C1 segment of cervical spinal cord (tissue), 14 donors: ENCODE measurements around the gene DNAJC11.

ENCODE experiments used
- DNase-seq, 14 donors: peaks; one replicate each; lab custom pipeline; 2025; lab: John Stamatoyannopoulos, UW

The DNAJC11 gene

GRCh38 chr1:6625584-6626149 is 75.9 kb downstream of the DNAJC11 start:
- peak in 2 of 14 donors; percentile 42 to 49 for DNase-seq

DNA sequence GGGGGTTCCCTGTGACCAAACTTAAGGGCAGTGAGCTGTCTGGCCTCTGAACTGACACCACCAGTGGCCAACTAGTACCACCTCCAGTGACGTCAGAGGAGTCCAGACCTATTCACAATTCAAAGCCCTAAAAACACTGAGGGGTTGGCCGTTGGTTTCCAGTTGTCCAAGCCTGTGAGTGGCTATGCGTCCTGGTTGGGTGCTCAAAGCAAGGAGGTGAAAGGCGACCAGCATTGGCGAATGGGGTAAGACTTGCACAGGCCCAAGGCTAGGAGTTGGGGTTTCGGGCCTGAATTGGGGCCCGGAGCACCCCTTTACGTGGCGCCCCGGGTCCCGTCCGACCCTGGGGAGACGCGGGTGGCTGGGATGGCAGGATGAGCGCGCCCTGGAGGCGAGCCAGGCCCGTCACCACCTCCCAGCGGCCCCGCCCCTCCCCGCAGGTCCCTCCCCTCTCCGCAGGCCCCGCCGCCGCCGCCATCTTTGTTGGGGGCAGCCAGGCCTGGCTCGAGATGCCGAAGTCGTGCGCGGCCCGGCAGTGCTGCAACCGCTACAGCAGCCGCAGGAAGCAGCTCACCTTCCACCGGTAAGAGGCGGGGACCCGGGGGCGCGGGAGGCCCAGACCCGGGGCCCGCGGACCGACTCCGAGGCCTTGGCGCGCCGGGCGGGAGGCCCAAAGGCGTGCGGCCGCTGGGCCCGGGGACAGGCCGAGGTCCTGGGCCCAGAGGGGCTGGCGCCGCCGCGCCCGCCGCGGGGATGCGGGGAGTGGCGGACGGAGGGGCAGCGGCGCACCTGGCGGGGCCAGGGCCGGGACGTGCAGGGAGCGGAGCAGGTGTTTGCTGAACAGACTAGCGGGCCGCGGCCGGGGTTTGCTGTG is 76.7 kb downstream of the DNAJC11 start, which contains the start of gene THAP3:
Gene THAP3, plus strand, starts transcription at position 159 of the 874 bp plus-strand sequence. Its CDS starts 351 bp downstream, at position 510.
- DNase-seq = peak in 13 of 14 donors; percentile 35 to 87 (median 77)

DNA sequence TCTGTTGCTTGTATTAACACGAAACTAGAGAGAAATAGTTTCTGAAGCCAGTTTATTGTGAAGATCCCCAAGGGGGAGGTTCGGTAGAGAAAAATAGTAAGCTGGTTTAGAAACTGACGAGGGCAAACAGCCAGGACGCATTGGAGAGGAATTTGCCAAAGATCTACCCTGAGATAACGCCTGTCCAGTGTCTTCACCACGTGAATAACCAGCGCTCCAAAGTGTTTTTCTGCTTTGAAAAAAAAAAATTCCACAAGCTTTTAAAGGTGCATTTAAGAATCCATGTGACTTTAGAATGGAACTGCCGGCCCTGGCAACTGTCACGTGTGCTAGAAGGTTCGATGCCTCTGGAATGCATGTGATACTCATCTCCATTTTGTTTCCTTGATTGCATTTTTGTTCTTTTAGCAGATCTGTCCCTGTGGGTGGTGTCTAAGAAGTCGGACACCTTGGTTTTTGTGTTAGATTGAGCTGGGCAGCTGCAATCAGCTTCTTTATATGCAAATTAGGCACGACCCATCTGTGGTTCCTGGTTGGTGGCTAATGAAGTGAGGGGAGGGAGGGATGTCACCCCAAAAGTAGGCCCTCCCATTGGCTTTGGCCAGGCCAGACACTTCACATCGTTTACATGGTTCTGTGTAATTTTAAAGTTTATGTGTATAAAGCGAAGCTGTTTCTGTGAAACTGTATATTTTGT is 78.2 kb downstream of the DNAJC11 start:
- no peak for DNase-seq

GRCh38 chr1:6622396-6623152 is 79.0 kb downstream of the DNAJC11 start:
- no peak for DNase-seq

- no peak for DNase-seq
Observed at GRCh38 chr1:6621429-6622391, 79.9 kb downstream of the DNAJC11 start.

DNA sequence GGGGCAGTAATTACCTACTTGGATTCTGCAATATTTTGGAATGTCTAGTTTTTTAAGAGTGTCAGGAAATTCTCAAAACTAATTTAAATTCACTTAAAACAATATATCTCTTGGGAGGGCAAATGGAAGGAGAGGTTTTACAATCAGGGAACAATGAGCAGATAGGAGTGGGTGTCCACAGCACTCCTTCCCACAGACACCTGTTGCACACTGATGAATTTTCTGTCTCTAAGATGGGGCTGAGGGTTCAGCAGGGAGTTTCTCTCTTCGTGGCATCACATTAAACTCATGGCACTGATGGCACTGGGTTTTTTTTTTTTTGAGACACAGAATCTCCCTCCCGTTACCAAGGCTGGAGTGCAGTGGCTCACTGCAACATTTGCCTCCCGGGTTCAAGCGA is 82.6 kb downstream of the DNAJC11 start:
- no peak for DNase-seq

DNA sequence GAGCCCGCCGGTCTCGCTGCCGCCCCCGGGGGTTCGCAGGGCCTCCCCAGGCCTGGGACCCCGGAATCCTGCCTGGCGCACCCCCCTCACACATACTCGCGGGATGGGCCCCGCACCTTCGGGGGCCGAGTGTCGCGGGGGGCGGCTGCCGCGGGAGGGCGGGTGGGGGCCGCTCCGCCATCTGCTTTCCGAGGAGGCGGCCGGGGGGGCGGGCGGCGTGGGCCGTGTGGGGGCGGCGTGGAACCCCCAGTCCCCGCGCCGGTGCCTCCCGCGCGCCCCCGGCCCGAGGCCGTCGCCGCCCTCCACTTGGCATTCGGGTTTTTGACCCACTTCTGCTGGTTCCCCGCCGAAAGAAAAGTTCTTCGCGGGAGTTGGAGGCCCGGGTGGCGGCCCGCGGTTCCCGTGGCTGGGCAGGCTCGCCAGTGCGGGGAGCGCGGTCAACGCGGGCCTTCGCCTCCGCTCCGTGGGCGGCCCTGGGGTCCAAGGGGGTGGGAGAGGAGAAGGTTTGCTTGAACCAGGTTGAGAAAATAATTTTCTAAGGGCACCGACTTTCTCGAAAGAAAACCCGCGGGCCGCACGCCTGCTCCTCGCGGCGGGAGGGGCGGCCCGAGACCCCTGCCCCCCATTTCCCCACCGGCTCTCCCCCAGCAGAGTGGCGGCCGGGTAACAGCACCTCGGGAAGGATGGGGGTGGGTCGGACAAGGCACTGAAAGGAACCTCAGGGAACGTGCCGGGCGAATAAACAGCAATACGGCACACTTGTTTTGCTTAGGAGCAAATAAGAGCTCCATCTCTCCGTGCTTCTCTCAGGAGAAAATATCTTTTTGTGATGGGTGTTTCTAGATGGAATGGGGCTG is 86.5 kb downstream of the DNAJC11 start:
- DNase-seq = peak in 2 of 14 donors; percentile 48 to 50

DNA sequence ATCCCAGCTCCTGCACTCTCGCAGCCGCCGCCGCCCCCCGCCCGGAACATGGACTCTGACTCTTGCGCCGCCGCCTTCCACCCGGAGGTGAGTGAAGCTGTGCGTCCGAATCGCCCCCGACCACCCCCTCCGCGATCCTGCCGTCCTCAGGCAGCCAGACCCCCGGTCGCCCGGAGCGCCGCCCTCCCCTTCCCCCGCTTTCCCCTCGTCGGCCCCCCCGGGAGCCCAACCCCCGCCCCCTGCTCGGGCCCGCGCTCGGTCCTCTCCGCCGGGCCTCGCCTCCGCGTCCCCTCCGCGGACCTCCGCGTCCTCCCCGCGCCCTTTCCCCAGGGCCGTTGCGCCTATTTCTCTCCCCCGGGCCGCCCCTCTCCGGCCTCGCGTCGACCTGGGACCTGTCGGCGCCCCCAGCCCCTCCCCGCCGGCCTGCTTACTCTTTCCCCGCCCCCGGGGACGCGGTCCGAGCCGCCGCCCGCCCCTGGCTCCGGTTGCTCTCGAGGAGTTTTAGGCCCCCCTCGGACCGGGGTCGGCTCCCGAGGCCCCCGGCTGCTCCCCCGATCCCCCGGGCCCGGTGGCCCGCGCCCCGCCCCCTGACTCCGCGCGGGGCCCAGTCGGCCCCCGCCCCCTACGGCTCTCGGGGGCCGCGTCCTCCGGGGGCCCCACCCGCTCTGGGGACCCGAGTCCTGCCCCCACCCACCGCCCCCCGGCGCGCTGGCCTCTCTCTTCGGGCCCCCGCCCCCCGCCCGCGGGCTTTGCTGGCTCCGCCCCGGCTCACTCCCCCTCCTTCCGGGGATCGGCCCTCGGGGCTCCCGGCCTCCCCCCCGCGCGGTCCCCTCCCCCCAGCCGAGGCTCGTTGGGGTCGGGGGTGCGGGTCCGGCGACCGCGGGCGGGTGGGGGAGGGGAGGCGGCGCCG is 87.3 kb downstream of the DNAJC11 start:
- peak in 4 of 14 donors; percentile 22 to 67 (median 58) for DNase-seq

DNA sequence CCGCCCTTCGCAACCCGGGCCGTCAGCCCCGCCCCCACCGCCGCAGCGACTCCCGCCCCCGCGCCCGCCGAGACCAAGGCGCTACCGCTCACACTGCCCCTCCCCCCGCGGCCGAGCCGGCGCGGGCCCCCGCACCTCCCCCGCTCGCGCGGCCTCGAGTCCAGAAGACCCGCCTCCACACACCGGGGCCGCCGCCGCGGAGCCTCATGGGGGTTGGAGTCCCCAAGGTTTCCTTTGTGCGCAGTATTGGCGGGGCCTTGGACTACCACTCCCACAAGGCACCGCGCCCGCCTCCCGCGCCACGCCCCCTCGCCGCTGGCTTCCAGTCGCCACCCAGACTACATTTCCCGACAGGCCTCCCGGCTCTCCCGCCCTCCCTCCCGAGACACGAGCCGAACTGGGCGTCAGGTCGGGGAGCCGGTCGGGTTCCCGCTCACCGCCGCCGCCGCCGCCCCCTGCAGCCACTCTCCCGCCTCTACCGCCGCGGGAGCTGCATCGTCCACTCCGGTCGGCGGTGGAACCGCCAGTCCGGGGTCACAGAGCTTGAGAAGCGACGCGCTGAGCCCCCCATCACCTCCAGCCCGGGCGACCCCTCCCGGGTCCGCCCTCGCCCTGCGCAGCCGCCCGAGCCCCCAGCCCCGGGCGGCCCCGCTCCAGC is 88.1 kb downstream of the DNAJC11 start, which contains the start of gene PHF13:
Gene PHF13, plus strand, starts transcription at position 371 of the 658 bp plus-strand sequence. CDS start 336 bp downstream, outside the sequence.
- DNase-seq = peak; percentile 96 to 100 (median 99)

DNA sequence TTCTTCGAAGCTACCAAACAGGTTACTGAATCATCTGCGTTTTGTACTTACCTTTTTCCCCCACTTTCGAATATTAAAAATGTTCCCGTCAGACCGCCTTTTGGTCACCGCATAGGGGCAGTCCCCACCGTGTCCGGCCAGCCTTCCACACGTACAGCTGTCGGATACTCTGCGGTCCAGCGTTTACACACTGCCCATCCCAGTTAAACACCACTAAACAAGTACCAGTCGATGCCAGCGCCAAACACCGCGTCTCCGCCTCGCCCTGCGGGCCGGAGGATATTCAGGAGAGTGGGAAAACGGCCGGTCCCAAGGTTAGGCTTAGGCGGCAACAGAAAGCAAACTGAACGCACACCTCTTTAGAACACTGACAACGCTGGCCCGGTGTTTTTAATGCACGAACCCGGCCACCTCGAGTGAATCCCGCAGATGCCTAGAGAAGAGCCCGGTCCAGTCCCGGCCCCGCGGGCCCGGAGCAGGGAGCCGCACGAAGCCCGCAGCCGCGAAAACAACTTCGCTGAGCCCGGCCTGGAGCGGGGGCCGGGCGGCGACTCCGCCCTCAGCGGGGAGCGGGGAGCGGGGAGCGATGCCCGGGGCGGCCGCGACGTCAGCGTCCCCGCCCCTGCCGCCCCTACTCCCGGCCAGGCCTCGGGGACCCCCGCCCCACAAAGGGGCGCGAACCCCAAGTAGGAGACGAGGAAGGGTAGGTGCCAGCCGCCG is 88.8 kb downstream of the DNAJC11 start:
- DNase-seq = peak in 5 of 14 donors; percentile 54 to 84 (median 80)

GRCh38 chr1:6603915-6604558 is 97.6 kb downstream of the DNAJC11 start:
- DNase-seq = peak in 11 of 14 donors; percentile 48 to 79 (median 68)

DNA sequence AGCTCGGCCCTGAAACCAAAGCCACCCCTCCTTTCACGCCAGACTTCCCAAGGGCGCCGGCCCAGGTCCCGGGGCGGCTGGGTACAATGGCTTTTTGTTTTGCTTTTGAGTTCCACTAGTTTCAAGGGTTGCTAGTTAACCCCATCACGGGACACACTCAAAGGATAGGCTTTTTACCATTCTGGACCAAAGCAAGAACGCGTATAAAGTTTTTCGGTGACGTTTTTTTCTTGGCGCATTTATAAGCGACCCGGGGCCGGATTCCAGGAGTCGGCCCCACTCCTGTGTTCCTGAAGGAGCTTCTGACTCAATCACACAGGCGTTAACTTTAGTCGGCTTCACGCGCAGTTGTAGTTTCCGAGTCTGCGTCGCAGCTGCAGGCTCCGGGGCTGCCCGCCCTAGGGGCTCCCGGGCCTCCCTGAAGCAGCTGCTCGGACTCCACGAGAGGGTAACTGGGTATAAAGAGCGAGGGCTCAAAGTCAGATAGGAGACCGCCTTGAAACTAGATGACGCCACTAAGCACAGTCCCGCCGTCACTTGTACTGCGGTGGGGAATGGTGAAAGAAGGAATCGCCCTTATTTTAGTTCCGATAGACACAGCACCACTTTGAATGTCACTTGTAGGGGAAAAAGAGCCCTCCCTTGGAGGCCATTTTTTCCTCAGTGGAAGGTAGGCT is 98.2 kb downstream of the DNAJC11 start:
- peak in 10 of 14 donors; percentile 66 to 95 (median 89) for DNase-seq

DNA sequence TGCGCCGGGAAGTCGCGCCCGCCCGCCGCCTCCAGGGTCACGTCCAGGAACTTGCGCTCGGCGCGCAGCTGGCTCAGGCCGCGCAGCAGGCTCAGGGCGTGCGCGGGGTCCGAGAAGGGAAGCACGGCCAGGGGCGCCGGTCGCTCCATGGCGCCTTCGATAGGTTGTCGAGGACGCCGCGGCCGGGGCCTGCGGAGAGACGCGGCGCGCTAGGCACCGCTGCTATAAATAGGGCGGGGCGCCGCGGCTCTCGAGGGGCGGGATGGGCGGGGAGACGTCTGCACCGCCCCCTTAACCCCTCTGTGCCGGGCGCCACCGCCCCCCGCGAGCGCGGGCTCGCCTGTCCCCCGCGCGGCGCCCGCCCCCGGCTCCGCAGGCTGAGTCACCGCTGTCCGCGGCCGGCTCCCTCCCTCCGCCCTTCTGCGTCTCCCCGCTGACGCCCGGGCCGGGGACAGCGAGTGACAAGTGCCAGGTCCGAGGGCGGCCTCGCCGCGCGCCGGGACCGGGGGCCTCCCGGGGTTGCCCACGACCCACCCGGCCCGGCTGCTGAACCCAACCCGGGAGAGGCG is 98.9 kb downstream of the DNAJC11 start, which contains the start of gene KLHL21:
Gene KLHL21, minus strand, starts transcription at position 201 of the 569 bp plus-strand sequence. Its CDS starts 52 bp downstream, at position 149.
- peak in 12 of 14 donors; percentile 66 to 95 (median 90) for DNase-seq

DNA sequence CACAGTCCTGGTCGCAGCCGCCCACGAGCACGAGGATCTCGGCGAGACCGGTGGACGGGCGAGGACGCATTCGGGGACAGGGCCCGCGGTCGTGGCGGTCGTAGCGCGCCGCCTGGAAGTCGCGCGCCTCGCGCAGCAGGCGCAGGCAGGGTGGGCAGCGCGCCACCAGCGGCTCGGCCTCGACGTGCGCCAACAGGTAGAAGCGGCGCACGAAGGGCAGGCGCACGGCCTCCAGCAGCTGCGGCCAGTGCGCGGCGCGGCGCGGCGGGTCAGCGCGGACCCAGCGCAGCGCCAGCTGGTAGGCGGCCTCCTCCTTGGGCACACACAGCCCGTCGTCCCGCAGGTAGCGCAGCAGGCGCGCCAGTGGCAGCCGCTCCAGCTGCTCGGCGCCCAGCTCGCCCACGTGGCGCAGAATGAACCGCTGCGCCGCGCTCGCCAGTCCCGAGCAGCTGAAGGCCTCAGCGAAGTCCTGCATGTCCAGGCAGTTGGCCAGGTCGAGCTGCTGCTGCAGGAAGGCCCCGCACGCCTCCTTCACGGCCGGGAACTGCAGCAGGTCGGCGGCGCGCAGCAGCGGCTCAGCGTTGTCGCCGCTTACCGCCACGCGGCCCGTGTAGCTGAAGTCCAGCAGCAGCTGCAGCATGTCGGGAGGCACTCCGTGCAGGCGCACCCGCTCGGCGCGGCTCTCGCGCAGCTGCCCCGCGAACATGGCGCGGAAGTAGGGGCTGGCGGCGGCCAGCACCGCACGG is 99.5 kb downstream of the DNAJC11 start:
- peak in 6 of 14 donors; percentile 38 to 79 (median 64) for DNase-seq
